Measurements from ENCODE around the gene ANGPTL2.

The ANGPTL2 gene

GRCh38 chr9:127136880-127137639 lies 14.6 kb upstream of the ANGPTL2 start:
- DNase-seq (ENCODE audit: low read depth, low spot score) = no peak

GRCh38 chr9:127136081-127136879 lies 13.8 kb upstream of the ANGPTL2 start:
- DNase-seq (ENCODE audit: low read depth, low spot score) = no peak

GRCh38 chr9:127135056-127135745 lies 12.8 kb upstream of the ANGPTL2 start:
- DNase-seq (ENCODE audit: low read depth, low spot score) = no peak

GRCh38 chr9:127133739-127134167 lies 11.3 kb upstream of the ANGPTL2 start:
- no peak for DNase-seq (ENCODE audit: low read depth, low spot score)

GRCh38 chr9:127132921-127133647 lies 10.6 kb upstream of the ANGPTL2 start:
- DNase-seq (ENCODE audit: low read depth, low spot score) = no peak

GRCh38 chr9:127132375-127132774 lies 9.9 kb upstream of the ANGPTL2 start:
- no peak for DNase-seq (ENCODE audit: low read depth, low spot score)

GRCh38 chr9:127131871-127132270 lies 9.4 kb upstream of the ANGPTL2 start:
- no peak for DNase-seq (ENCODE audit: low read depth, low spot score)

GRCh38 chr9:127130661-127131538 lies 8.5 kb upstream of the ANGPTL2 start:
- DNase-seq (ENCODE audit: low read depth, low spot score) = no peak

- no peak for DNase-seq (ENCODE audit: low read depth, low spot score)
These were observed 7.8 kb upstream of the ANGPTL2 start for GRCh38 chr9:127130235-127130634.

- DNase-seq (ENCODE audit: low read depth, low spot score) = no peak
These were observed 7.3 kb upstream of the ANGPTL2 start for GRCh38 chr9:127129718-127130085.

GRCh38 chr9:127129073-127129717 lies 6.8 kb upstream of the ANGPTL2 start:
- no peak for DNase-seq (ENCODE audit: low read depth, low spot score)

GRCh38 chr9:127128341-127129072 lies 6.1 kb upstream of the ANGPTL2 start:
- no peak for DNase-seq (ENCODE audit: low read depth, low spot score)

- DNase-seq (ENCODE audit: low read depth, low spot score) = no peak
These were observed 4.5 kb upstream of the ANGPTL2 start for GRCh38 chr9:127126971-127127370.

- no peak for DNase-seq (ENCODE audit: low read depth, low spot score)
These were observed 2.4 kb upstream of the ANGPTL2 start for GRCh38 chr9:127124792-127125191.

GRCh38 chr9:127124111-127124531 lies 1.7 kb upstream of the ANGPTL2 start:
- no peak for DNase-seq (ENCODE audit: low read depth, low spot score)

- DNase-seq (ENCODE audit: low read depth, low spot score) = no peak
These were observed 842 bp upstream of the ANGPTL2 start for GRCh38 chr9:127123064-127123890.

GRCh38 chr9:127121628-127122175 lies 733 bp downstream of the ANGPTL2 start:
- no peak for DNase-seq (ENCODE audit: low read depth, low spot score)

GRCh38 chr9:127119320-127119709 lies 3.1 kb downstream of the ANGPTL2 start:
- no peak for DNase-seq (ENCODE audit: low read depth, low spot score)

Measured in smooth muscle cell of the brain vasculature (primary cell).